ENCODE data around the gene CASP8AP2. TPM values are rescaled to one million over a fixed set of nuclear protein-coding genes. Genes with fewer than 3 reads are reported as not detected.
"Not testable (repeated sequence)": the region's sequence is repeated elsewhere in the genome, so short reads cannot be mapped to it uniquely, and the experiment has no call there.

Gene CASP8AP2
- total RNA-seq, 2 donors from 2014 or later = 9.2 to 9.3 TPM

- Histone ChIP-seq H3K36me3 (no peaks in the 10 kb centered on the region), H3K27me3 (no peaks in the 10 kb centered on the region), H3K9me3 (no peaks in the 10 kb centered on the region), H3K4me1 (peaks cover 0 to 23% of the 10 kb centered on the region in 2 donors), H3K4me3 (no peak overlapping the region), H3K27ac (no peak overlapping the region)
- no peak for TF ChIP-seq CTCF (IDR thresholded peaks at IDR 0.05)
- DNase-seq (ENCODE audit: low spot score) = no peak
These were observed 12.2 kb upstream of the CASP8AP2 start for GRCh38 chr6:89817481-89817880.

GRCh38 chr6:89818977-89819335 is 10.7 kb upstream of the CASP8AP2 start:
- peaks cover 0 to 23% of the 10 kb centered on the region in 2 donors for H3K4me1 ChIP-seq
- peak overlapping the region; percentile 63 to 89 for H3K4me3 ChIP-seq
- peak overlapping the region; percentile 86 to 92 for H3K27ac ChIP-seq
- no peaks in the 10 kb centered on the region for H3K36me3 ChIP-seq
- TF ChIP-seq CTCF (IDR thresholded peaks at IDR 0.05) = no peak
- DNase-seq (ENCODE audit: low spot score) = no peak
- H3K27me3 ChIP-seq = no peaks in the 10 kb centered on the region
- no peaks in the 10 kb centered on the region for H3K9me3 ChIP-seq

- H3K27me3 ChIP-seq = no peaks in the 10 kb centered on the region
- TF ChIP-seq CTCF (IDR thresholded peaks at IDR 0.05) = no peak
- H3K9me3 ChIP-seq = no peaks in the 10 kb centered on the region
- peaks cover 0 to 23% of the 10 kb centered on the region in 2 donors for H3K4me1 ChIP-seq
- H3K36me3 ChIP-seq = no peaks in the 10 kb centered on the region
- peak within 1 kb of the TSS; percentile 86 to 92 for H3K27ac ChIP-seq
- peak within 1 kb of the TSS; percentile 63 to 89 for H3K4me3 ChIP-seq
- DNase-seq (ENCODE audit: low spot score) = peak; percentile 85
These were observed 10.1 kb upstream of the CASP8AP2 start, which contains the start of gene MDN1 for GRCh38 chr6:89819336-89820130. MDN1 (minus strand) TSS chr6:89819794; CDS start chr6:89819607, 187 bp downstream.

GRCh38 chr6:89826029-89826528 is 3.6 kb upstream of the CASP8AP2 start:
- Histone ChIP-seq H3K4me1 (peaks cover 0 to 16% of the 10 kb centered on the region in 2 donors), H3K27ac (no peak overlapping the region), H3K4me3 (no peak overlapping the region), H3K27me3 (no peaks in the 10 kb centered on the region), H3K36me3 (no peaks in the 10 kb centered on the region), H3K9me3 (no peaks in the 10 kb centered on the region)
- TF ChIP-seq CTCF (IDR thresholded peaks at IDR 0.05) = no peak
- no peak for DNase-seq (ENCODE audit: low spot score)

- not testable (repeated sequence) for H3K36me3 ChIP-seq; DNase-seq (ENCODE audit: low spot score); H3K9me3 ChIP-seq; H3K27me3 ChIP-seq
- Histone ChIP-seq H3K4me1 (peaks cover 0 to 17% of the 10 kb centered on the region in 2 donors), H3K27ac (peak overlapping the region; percentile 81 to 83), H3K4me3 (peak overlapping the region; percentile 53 to 93)
These were observed 1.1 kb upstream of the CASP8AP2 start for GRCh38 chr6:89828475-89828987.

GRCh38 chr6:89828988-89829471 is 650 bp upstream of the CASP8AP2 start:
- H3K4me3 ChIP-seq = peak overlapping the region; percentile 53 to 93
- no peak for DNase-seq (ENCODE audit: low spot score)
- no peaks in the 10 kb centered on the region for H3K27me3 ChIP-seq
- H3K36me3 ChIP-seq = no peaks in the 10 kb centered on the region
- peak overlapping the region; percentile 81 to 83 for H3K27ac ChIP-seq
- no peak for TF ChIP-seq CTCF (IDR thresholded peaks at IDR 0.05)
- H3K9me3 ChIP-seq = no peaks in the 10 kb centered on the region
- peaks cover 0 to 17% of the 10 kb centered on the region in 2 donors for H3K4me1 ChIP-seq
